SK-N-SH (cell line): ENCODE results near the gene PBOV1. TPM values are rescaled to one million over a fixed set of nuclear protein-coding genes. Genes with fewer than 3 reads are reported as not detected.

Experiments used
- CTCF ChIA-PET: fragments of 300-600, 350-600 bp; formaldehyde crosslinking; extraction: SDS; loops from one replicate; lab custom pipeline; 2021; lab: Yijun Ruan, JAX
- POLR2A ChIA-PET: fragments of 350-600 bp; sonication (Branson Sonifier 250); formaldehyde crosslinking; extraction: SDS; loops from one replicate; lab custom pipeline; 2020; ENCODE audit warnings: antibody characterized with exemption, inconsistent platforms; lab: Yijun Ruan, JAX
- DNase-seq: peaks from one replicate; pipeline ENCODE4 v3.0.0; 2012
- H2AFZ ChIP-seq: fragments of 200-600 bp; sonication (generic); 2 replicates; pipeline ENCODE4 v1.8.1; 2016; ENCODE audit warnings: antibody characterized with exemption, mild to moderate bottlenecking, low read depth
- H3F3A ChIP-seq: fragments of 200-600 bp; sonication (generic); replicated peaks from 2 replicates; pipeline ENCODE3; 2016; ENCODE audit warnings: antibody characterized with exemption, mild to moderate bottlenecking; ENCODE audit not compliant: insufficient read depth
- H3K27ac ChIP-seq, 2 experiments: fragments of 200-500 bp in 1 of 2; fragments of 200-600 bp in 1 of 2; sonication (Bioruptor generic) in 1 of 2; sonication (generic), shearing (Covaris generic) in 1 of 2; 2 replicates each; pipeline versions ENCODE4 v1.5.1 to v1.6.1; 2014 to 2016; ENCODE audit warnings: low read depth in 2 of 2, inconsistent platforms in 1 of 2, low read length in 1 of 2, mild to moderate bottlenecking in 1 of 2, mixed read lengths in 1 of 2
- H3K27me3 ChIP-seq: fragments of 200-600 bp; sonication (generic), shearing (Covaris generic); 2 replicates; pipeline ENCODE4 v1.6.1; 2016; ENCODE audit warnings: mixed run types; ENCODE audit not compliant: insufficient read depth
- H3K36me3 ChIP-seq, 2 experiments: fragments of 200-500 bp in 1 of 2; fragments of 200-600 bp in 1 of 2; sonication (Bioruptor generic) in 1 of 2; sonication (generic) in 1 of 2; replicated peaks in 1 of 2; 2 replicates each; pipeline versions ENCODE3 to v1.5.1; 2014 to 2016; ENCODE audit warnings: low read length in 1 of 2, mild to moderate bottlenecking in 1 of 2; ENCODE audit not compliant: insufficient read depth in 2 of 2, control insufficient read depth in 1 of 2
- H3K4me1 ChIP-seq, 2 experiments: fragments of 200-500 bp in 1 of 2; fragments of 200-600 bp in 1 of 2; sonication (Bioruptor generic) in 1 of 2; sonication (generic), shearing (Covaris generic) in 1 of 2; 2 replicates each; pipeline versions ENCODE4 v1.5.1 to v1.6.1; 2014 to 2016; ENCODE audit warnings: low read depth in 1 of 2, low read length in 1 of 2, mixed run types in 1 of 2; ENCODE audit not compliant: insufficient read depth in 2 of 2, control insufficient read depth in 1 of 2
- H3K4me2 ChIP-seq: fragments of 200-600 bp; sonication (generic), shearing (Covaris generic); 2 replicates; pipeline ENCODE4 v1.6.1; 2017; ENCODE audit warnings: mixed run types
- H3K4me3 ChIP-seq, 2 experiments: fragments of 200-500 bp in 1 of 2; fragments of 200-600 bp in 1 of 2; sonication (Bioruptor generic) in 1 of 2; sonication (generic), shearing (Covaris generic) in 1 of 2; 2 replicates each; pipeline versions ENCODE4 v1.5.1 to v1.8.1; 2014 to 2016; ENCODE audit warnings: low read depth in 2 of 2, inconsistent platforms in 1 of 2, low read length in 1 of 2, mild to moderate bottlenecking in 1 of 2, mixed read lengths in 1 of 2, moderate library complexity in 1 of 2
- H3K79me2 ChIP-seq: fragments of 200-600 bp; sonication (generic); 2 replicates; pipeline ENCODE4 v1.8.1; 2017; ENCODE audit warnings: mild to moderate bottlenecking; ENCODE audit not compliant: insufficient read depth
- H3K9ac ChIP-seq: fragments of 200-600 bp; sonication (generic); 2 replicates; pipeline ENCODE4 v1.6.1; 2017; ENCODE audit warnings: mixed run types
- H3K9me2 ChIP-seq: fragments of 200-600 bp; sonication (generic); 2 replicates; pipeline ENCODE4 v1.6.1; 2017; ENCODE audit warnings: mixed run types
- H3K9me3 ChIP-seq: fragments of 200-600 bp; sonication (generic); 2 replicates; pipeline ENCODE4 v1.6.1; 2017; ENCODE audit warnings: mixed run types, mild to moderate bottlenecking, moderate library complexity
- H4K20me1 ChIP-seq: fragments of 200-600 bp; sonication (generic); 2 replicates; pipeline ENCODE4 v1.6.1; 2017; ENCODE audit warnings: mild to moderate bottlenecking, mixed run types; ENCODE audit not compliant: insufficient read depth
- CHD2 ChIP-seq: fragments of 150-350 bp; IDR thresholded peaks from 2 replicates; pipeline ENCODE4 v1.6.1; 2018; ENCODE audit warnings: low read length; ENCODE audit not compliant: partially characterized antibody
- EZH2phosphoT487 ChIP-seq: fragments of 200-600 bp; sonication (generic); IDR thresholded peaks from 2 replicates; pipeline ENCODE4 v1.6.1; 2017; ENCODE audit warnings: low read depth, mixed run types, mild to moderate bottlenecking, antibody characterized with exemption, moderate library complexity, borderline replicate concordance
- FOSL2 ChIP-seq: IDR thresholded peaks from 2 replicates; pipeline ENCODE4 v1.4.0; 2012; ENCODE audit warnings: low read depth, mild to moderate bottlenecking, moderate library complexity, borderline replicate concordance
- FOXJ3 ChIP-seq: sonication (generic); formaldehyde crosslinking; IDR thresholded peaks from 2 replicates; pipeline ENCODE4 v1.5.1; 2020; ENCODE audit warnings: mild to moderate bottlenecking, missing genetic modification reagents
- FOXM1 ChIP-seq: IDR thresholded peaks from 2 replicates; pipeline ENCODE4 v1.4.0; 2012; ENCODE audit warnings: low read depth, mild to moderate bottlenecking
- GABPA ChIP-seq: IDR thresholded peaks from 2 replicates; pipeline ENCODE4 v1.4.0; 2012; ENCODE audit warnings: low read depth, mild to moderate bottlenecking
- IRF3 ChIP-seq: fragments of 150-350 bp; IDR thresholded peaks from 2 replicates; pipeline ENCODE4 v1.6.1; 2016; ENCODE audit warnings: mild to moderate bottlenecking, low read depth, low read length
- JUND ChIP-seq: IDR thresholded peaks from 2 replicates; pipeline ENCODE4 v1.4.0; 2012
- MAX ChIP-seq: IDR thresholded peaks from 2 replicates; pipeline ENCODE4 v1.4.0; 2012; ENCODE audit warnings: low read depth
- PBX3 ChIP-seq: IDR thresholded peaks from 2 replicates; pipeline ENCODE4; 2012
- RAD21 ChIP-seq: IDR thresholded peaks from 2 replicates; pipeline ENCODE4 v1.6.1; 2012; ENCODE audit warnings: mild to moderate bottlenecking, low read length
- REST ChIP-seq: IDR thresholded peaks from 2 replicates; pipeline ENCODE4 v1.6.1; 2012; ENCODE audit warnings: mild to moderate bottlenecking, low read depth, low read length, moderate library complexity
- SIN3A ChIP-seq: IDR thresholded peaks from 2 replicates; pipeline ENCODE4 v1.6.1; 2012; ENCODE audit warnings: low read depth, mild to moderate bottlenecking, low read length, moderate library complexity, borderline replicate concordance
- YY1 ChIP-seq: IDR thresholded peaks from 2 replicates; pipeline ENCODE4 v1.4.0; 2012; ENCODE audit warnings: low read depth, mild to moderate bottlenecking
- WGBS: methylation state at CpG from one replicate; pipeline ENCODE4 v1.1.6; 2017; ENCODE audit warnings: low lambda C conversion rate; 5-methylcytosine and 5-hydroxymethylcytosine counted together
- polyA plus RNA-seq, 3 experiments: library from polyadenylated mRNA; depleted of rRNA; stranded (reverse); fragments of >200 nt; gene quantifications; 2 replicates each; pipeline ENCODE4 v1.2.3, GENCODE V29; 2012

PBOV1 gene
- polyA plus RNA-seq, 1 of the 3 experiments (the other 2 are of a cell fraction): not detected

- Histone ChIP-seq H3K36me3 (no peaks in the 10 kb centered on the region), H3K9me2 (no peaks in the 10 kb centered on the region), H3K4me3 (no peak overlapping the region), H3K9me3 (no peaks in the 10 kb centered on the region), H3K9ac (no peak overlapping the region), H3K27me3 (no peaks in the 10 kb centered on the region), H2AFZ (no peak overlapping the region), H3K4me2 (no peak overlapping the region), H3K79me2 (no peaks in the 10 kb centered on the region), H3K27ac (no peak overlapping the region), H3K4me1 (no peaks in the 10 kb centered on the region; a peak in 1 of 4 replicates), H4K20me1 (no peaks in the 10 kb centered on the region), H3F3A (no peaks in the 10 kb centered on the region)
- POLR2A ChIA-PET: no interaction called here
- DNase-seq: no peak
- TF ChIP-seq MAX (no peak), JUND (no peak), FOSL2 (no peak)
- 0% methylated on average over 1 of the region's 1 CpG for WGBS
- CTCF ChIA-PET: interaction anchor here (1.3 kb wide), 1 partner anchor 165 kb away, joined by 3 read pairs; the partner anchor contains the start of gene HEBP2
Observed at GRCh38 chr6:138239774-138240173, 21.5 kb upstream of the PBOV1 start.

GRCh38 chr6:138238368-138238767 lies 20.1 kb upstream of the PBOV1 start:
- no peak for TF ChIP-seq PBX3
- no peak for TF ChIP-seq IRF3
- TF ChIP-seq REST: no peak
- TF ChIP-seq EZH2phosphoT487: no peak
- no peak for TF ChIP-seq FOXM1
- no peak for TF ChIP-seq YY1
- TF ChIP-seq CHD2: no peak
- no peak for TF ChIP-seq SIN3A
- no peak for TF ChIP-seq FOXJ3
- no peak for TF ChIP-seq RAD21
- TF ChIP-seq GABPA: no peak
- ChIA-PET CTCF (no interaction called here), POLR2A (no interaction called here)
- no peak overlapping the region for H3K4me2 ChIP-seq
- no peak for DNase-seq
- H3K79me2 ChIP-seq: no peaks in the 10 kb centered on the region
- whole genome bisulfite sequencing: 22% methylated on average over 6 of the region's 6 CpGs
- H3K9me3 ChIP-seq: no peaks in the 10 kb centered on the region
- H4K20me1 ChIP-seq: no peaks in the 10 kb centered on the region
- no peak overlapping the region for H3K9ac ChIP-seq
- no peaks in the 10 kb centered on the region for H3K36me3 ChIP-seq
- H2AFZ ChIP-seq: no peak overlapping the region
- no peaks in the 10 kb centered on the region for H3K9me2 ChIP-seq
- no peaks in the 10 kb centered on the region for H3K27me3 ChIP-seq
- no peaks in the 10 kb centered on the region; a peak in 1 of 4 replicates for H3K4me1 ChIP-seq
- H3K27ac ChIP-seq: no peak overlapping the region
- no peaks in the 10 kb centered on the region for H3F3A ChIP-seq
- H3K4me3 ChIP-seq: no peak overlapping the region
